Activated CD4-positive, alpha-beta memory T cell treated with anti-CD3 and anti-CD28 coated beads for 36 hours (primary cell): Measurements from ENCODE around the gene GLP2R. TPM values are rescaled to one million over a fixed set of nuclear protein-coding genes. Genes with fewer than 3 reads are reported as not detected.
"Not testable (repeated sequence)": the region's sequence is repeated elsewhere in the genome, so short reads cannot be mapped to it uniquely, and the experiment has no call there.

ENCODE experiments used
- CTCF ChIA-PET: fragments of 350-600 bp; sonication (Branson Sonifier 250); formaldehyde crosslinking; loops from one replicate; lab custom pipeline; 2021; ENCODE audit warnings: antibody characterized with exemption, inconsistent platforms; lab: Charles Lee
- POLR2A ChIA-PET: fragments of 350-600 bp; sonication (Branson Sonifier 250); formaldehyde crosslinking; loops from one replicate; lab custom pipeline; 2021; ENCODE audit warnings: antibody characterized with exemption; lab: Charles Lee
- DNase-seq: peaks from one replicate; pipeline ENCODE4 v3.0.0-alpha.2; 2020
- H3K27ac Mint-ChIP-seq: one replicate; pipeline ENCODE4 v1.8.0; 2021; ENCODE audit warnings: mixed read lengths
- H3K27me3 Mint-ChIP-seq: one replicate; pipeline ENCODE4 v1.8.0; 2021; ENCODE audit warnings: mixed read lengths
- H3K36me3 Mint-ChIP-seq: one replicate; pipeline ENCODE4 v1.8.0; 2021; ENCODE audit warnings: mixed read lengths
- H3K4me1 Mint-ChIP-seq: one replicate; pipeline ENCODE4 v1.8.0; 2021; ENCODE audit warnings: low read depth, mixed read lengths
- H3K4me3 Mint-ChIP-seq: one replicate; pipeline ENCODE4 v1.8.0; 2021; ENCODE audit warnings: mild to moderate bottlenecking, mixed read lengths
- H3K9me3 Mint-ChIP-seq: one replicate; pipeline ENCODE4 v1.8.0; 2021; ENCODE audit warnings: mixed read lengths
- intact Hi-C: fragments of 100-400 bp; cut with micrococcal nuclease; formaldehyde crosslinking; loops from one replicate; pipeline ENCODE4 v1.15.1; 2023
- total RNA-seq, 2 experiments: library from RNA; stranded (reverse); gene quantifications; one replicate each; pipeline ENCODE4 v1.2.3, GENCODE V29; 2021

Gene GLP2R, protein sequence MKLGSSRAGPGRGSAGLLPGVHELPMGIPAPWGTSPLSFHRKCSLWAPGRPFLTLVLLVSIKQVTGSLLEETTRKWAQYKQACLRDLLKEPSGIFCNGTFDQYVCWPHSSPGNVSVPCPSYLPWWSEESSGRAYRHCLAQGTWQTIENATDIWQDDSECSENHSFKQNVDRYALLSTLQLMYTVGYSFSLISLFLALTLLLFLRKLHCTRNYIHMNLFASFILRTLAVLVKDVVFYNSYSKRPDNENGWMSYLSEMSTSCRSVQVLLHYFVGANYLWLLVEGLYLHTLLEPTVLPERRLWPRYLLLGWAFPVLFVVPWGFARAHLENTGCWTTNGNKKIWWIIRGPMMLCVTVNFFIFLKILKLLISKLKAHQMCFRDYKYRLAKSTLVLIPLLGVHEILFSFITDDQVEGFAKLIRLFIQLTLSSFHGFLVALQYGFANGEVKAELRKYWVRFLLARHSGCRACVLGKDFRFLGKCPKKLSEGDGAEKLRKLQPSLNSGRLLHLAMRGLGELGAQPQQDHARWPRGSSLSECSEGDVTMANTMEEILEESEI
- total RNA-seq, result not detected

DNA sequence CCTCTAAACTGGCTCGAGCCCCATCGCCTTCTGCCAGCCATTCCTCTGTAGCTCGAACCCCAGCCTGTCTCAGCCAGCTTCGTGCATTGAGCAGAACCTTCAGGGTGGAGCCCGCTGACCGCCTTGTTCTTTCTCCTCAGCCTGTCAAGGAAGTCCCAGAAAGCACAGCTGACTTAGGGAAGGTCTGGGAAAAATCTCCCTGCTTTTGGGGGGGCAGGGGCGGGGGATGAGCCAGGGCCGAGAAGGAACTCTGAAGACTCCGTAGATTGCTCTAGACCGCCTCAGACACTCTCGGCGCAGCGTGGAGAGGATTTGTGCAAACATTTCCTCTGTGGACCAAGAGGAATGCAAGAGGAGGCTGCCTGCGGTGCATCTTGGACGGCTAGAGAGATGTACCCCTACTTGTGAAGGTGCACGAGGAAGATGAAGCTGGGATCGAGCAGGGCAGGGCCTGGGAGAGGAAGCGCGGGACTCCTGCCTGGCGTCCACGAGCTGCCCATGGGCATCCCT lies at the start of gene GLP2R:
Gene GLP2R (plus strand): TSS at position 284 of the 510 bp plus-strand sequence. CDS start 140 bp downstream, at position 424.
- no peak within 1 kb of the TSS for H3K27ac Mint-ChIP-seq
- peaks cover 12% of the 10 kb centered on the region for H3K27me3 Mint-ChIP-seq
- DNase-seq, result no peak
- H3K36me3 Mint-ChIP-seq, result no peaks in the 10 kb centered on the region
- POLR2A ChIA-PET, result no interaction called here
- H3K4me3 Mint-ChIP-seq, result no peak within 1 kb of the TSS
- H3K9me3 Mint-ChIP-seq, result no peaks in the 10 kb centered on the region
- CTCF ChIA-PET, result no interaction called here
- H3K4me1 Mint-ChIP-seq, result no peaks in the 10 kb centered on the region
- intact Hi-C loops, result no loop called here

DNA sequence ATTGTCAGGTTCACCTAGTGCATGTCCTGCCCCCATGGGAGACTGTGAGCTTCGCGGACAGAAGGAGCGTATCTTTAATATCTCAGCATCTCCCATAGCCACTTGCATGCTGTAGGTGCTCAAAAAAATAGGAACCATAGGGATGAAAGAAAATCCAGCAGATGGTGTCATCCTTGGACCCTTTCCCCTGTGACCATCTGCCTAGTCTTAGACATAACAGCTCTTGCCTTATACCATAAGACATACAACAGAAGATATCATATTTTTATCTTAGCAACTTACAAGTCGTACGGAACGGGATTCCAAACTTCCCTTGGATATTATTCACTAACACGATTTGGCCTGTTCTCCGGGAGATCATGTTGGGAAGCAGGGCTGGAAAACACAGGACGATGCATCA lies 48.8 kb upstream of the GLP2R start:
- H3K27ac Mint-ChIP-seq, result no peak overlapping the region
- CTCF ChIA-PET, result no interaction called here
- peaks cover 3% of the 10 kb centered on the region for H3K27me3 Mint-ChIP-seq
- DNase-seq, result no peak
- intact Hi-C loops, result no loop called here
- H3K4me3 Mint-ChIP-seq, result no peak overlapping the region
- POLR2A ChIA-PET, result no interaction called here
- H3K4me1 Mint-ChIP-seq, result no peaks in the 10 kb centered on the region
- no peaks in the 10 kb centered on the region for H3K36me3 Mint-ChIP-seq
- H3K9me3 Mint-ChIP-seq, result no peaks in the 10 kb centered on the region

DNA sequence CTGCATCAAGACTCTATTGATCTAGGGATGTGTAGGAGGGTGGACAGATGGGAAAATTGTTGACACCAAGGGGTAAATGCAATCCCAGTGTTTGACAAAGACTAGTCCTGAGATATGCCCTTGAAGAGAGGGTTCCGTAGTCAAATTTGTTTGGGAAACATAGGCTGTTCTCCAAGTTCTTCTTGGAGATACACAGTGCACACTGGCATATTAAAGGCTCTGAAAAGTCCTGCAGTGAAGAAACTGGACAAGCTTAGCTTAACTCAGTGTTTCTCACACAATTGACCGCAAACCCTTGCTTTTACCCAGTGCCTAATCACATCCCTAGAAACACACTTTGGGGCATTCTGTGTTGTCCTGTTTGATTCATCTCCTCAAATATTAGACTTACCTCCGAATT lies 45.2 kb upstream of the GLP2R start:
- Mint-ChIP-seq H3K4me3 (no peak overlapping the region), H3K27ac (no peak overlapping the region), H3K9me3 (no peaks in the 10 kb centered on the region), H3K4me1 (no peaks in the 10 kb centered on the region), H3K36me3 (no peaks in the 10 kb centered on the region), H3K27me3 (peaks cover 12% of the 10 kb centered on the region)
- intact Hi-C loops, result no loop called here
- CTCF ChIA-PET, result no interaction called here
- POLR2A ChIA-PET, result no interaction called here
- DNase-seq, result no peak

DNA sequence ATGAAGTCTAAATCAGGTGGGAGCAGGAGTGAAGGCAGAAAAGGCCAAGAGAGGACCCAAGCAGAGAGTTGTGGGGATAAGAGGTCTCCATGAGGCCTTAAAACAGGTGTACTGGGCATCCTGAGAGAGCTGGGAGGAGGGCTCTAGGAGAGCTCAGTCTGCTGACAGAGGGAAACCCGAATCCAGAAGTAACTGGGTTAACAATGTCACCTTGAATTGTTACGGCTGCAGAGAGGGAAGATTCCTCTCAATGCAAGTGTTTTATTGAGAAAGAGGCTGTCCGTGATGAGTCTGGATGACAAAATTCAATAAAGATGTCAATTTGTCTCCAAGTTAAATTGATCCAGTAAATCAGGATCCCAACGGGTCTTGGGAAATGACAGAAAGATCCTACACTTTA lies 42.7 kb upstream of the GLP2R start:
- POLR2A ChIA-PET, result no interaction called here
- Mint-ChIP-seq H3K27me3 (peaks cover 14% of the 10 kb centered on the region), H3K9me3 (no peaks in the 10 kb centered on the region), H3K4me1 (no peaks in the 10 kb centered on the region), H3K4me3 (no peak overlapping the region), H3K36me3 (no peaks in the 10 kb centered on the region), H3K27ac (no peak overlapping the region)
- DNase-seq, result no peak
- CTCF ChIA-PET, result no interaction called here
- intact Hi-C loops, result no loop called here

DNA sequence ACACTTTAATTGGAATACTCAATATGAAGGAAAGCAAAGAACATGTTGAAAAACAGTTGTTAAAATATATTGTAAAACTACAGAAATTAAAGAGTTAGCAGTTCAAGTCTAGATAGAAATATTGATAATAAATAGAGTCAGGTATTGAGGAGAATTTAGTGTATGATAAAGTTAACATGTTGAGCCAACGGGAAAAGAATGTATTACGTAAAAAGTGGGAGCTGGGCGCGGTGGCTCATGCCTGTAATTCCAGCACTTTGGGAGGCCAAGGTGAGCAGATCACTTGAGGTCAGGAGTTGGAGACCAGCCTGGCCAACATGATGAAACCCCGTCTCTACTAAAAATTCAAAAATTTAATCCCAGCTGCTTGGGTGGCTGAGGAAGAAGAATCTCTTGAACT lies 42.3 kb upstream of the GLP2R start:
- peaks cover 12% of the 10 kb centered on the region for H3K27me3 Mint-ChIP-seq
- H3K4me3 Mint-ChIP-seq, POLR2A ChIA-PET, H3K27ac Mint-ChIP-seq, H3K4me1 Mint-ChIP-seq, H3K36me3 Mint-ChIP-seq, DNase-seq, CTCF ChIA-PET, intact Hi-C loops, H3K9me3 Mint-ChIP-seq: not testable (repeated sequence)

DNA sequence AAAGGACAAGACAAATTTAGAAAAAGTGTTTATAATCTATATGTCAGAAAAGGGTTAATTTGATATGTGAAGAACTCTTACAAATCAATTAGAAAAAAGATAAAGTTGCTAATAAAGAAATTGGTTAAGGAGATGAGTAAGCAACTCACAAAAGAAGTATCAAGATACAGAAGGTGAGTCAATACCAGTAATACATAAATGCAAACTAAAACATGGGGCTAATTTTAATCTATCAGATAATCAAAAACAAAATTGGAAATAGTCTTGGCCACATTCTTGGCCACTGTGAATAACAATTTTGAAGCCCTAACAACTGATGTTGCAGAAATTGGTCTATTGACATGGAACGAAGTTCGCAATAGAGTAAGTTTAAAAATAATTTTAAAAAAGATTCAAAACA lies 41.2 kb upstream of the GLP2R start:
- intact Hi-C loops, result no loop called here
- POLR2A ChIA-PET, result no interaction called here

DNA sequence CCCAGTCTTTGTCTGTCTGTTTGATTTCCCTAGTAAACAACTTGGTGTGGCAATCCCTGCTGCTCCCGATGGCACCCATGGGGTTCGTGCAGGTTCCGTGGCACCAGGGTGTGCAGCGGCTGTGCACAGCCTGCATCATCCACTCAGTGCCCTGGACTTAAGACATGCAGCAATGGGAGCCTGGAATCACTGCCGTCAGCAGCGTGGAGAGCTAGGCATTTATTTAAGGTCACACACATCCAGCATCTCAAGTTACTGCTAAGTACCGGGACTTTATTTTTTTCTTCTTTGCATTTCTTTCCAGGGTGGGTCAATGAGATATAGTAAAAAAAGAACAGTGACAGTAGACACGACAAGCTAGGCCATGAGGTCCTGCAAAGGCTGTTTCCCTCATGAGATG lies 37.1 kb upstream of the GLP2R start:
- H3K27me3 Mint-ChIP-seq, result peaks cover 1% of the 10 kb centered on the region
- intact Hi-C loops, result no loop called here

More for the DNA sequence above, 41.2 kb upstream of the GLP2R start:
- Mint-ChIP-seq H3K4me1 (no peaks in the 10 kb centered on the region), H3K36me3 (no peaks in the 10 kb centered on the region), H3K27ac (no peak overlapping the region), H3K4me3 (no peak overlapping the region), H3K9me3 (no peaks in the 10 kb centered on the region), H3K27me3 (peaks cover 12% of the 10 kb centered on the region)
- no peak for DNase-seq
- CTCF ChIA-PET, result no interaction called here

DNA sequence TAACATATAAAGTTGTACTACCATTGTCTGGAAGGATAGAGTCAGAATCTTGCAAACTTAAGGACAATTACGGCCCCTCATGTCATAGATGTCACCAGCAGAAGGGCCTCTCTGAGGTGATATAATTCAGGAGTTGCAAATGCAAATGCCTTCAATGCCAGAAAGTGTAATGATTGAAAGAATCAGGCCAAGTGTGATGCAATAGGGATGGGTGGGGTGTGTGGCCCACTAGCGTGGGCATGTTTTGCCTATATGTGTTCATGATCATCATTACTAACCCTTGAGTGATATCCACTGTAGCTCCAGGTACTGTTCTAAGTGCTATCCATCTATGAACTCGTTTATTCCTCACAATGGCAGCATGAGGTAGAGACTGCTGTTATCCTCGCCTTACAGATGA lies 35.4 kb upstream of the GLP2R start:
- intact Hi-C loops, result no loop called here
- no peak overlapping the region for H3K4me3 Mint-ChIP-seq
- no peaks in the 10 kb centered on the region for H3K36me3 Mint-ChIP-seq
- H3K9me3 Mint-ChIP-seq, result no peaks in the 10 kb centered on the region
- peaks cover 1% of the 10 kb centered on the region for H3K27me3 Mint-ChIP-seq
- POLR2A ChIA-PET, result no interaction called here
- no peak overlapping the region for H3K27ac Mint-ChIP-seq
- DNase-seq, result no peak
- H3K4me1 Mint-ChIP-seq, result no peaks in the 10 kb centered on the region
- CTCF ChIA-PET, result interaction anchor here (1.4 kb wide), 1 partner anchor 22 kb away, joined by 4 read pairs; no protein-coding TSS in a partner anchor

More for the DNA sequence above, 37.1 kb upstream of the GLP2R start:
- H3K4me3 Mint-ChIP-seq, result no peak overlapping the region
- ChIA-PET POLR2A (no interaction called here), CTCF (no interaction called here)
- no peaks in the 10 kb centered on the region for H3K36me3 Mint-ChIP-seq
- no peaks in the 10 kb centered on the region for H3K9me3 Mint-ChIP-seq
- no peak overlapping the region for H3K27ac Mint-ChIP-seq
- no peak for DNase-seq
- no peaks in the 10 kb centered on the region for H3K4me1 Mint-ChIP-seq

DNA sequence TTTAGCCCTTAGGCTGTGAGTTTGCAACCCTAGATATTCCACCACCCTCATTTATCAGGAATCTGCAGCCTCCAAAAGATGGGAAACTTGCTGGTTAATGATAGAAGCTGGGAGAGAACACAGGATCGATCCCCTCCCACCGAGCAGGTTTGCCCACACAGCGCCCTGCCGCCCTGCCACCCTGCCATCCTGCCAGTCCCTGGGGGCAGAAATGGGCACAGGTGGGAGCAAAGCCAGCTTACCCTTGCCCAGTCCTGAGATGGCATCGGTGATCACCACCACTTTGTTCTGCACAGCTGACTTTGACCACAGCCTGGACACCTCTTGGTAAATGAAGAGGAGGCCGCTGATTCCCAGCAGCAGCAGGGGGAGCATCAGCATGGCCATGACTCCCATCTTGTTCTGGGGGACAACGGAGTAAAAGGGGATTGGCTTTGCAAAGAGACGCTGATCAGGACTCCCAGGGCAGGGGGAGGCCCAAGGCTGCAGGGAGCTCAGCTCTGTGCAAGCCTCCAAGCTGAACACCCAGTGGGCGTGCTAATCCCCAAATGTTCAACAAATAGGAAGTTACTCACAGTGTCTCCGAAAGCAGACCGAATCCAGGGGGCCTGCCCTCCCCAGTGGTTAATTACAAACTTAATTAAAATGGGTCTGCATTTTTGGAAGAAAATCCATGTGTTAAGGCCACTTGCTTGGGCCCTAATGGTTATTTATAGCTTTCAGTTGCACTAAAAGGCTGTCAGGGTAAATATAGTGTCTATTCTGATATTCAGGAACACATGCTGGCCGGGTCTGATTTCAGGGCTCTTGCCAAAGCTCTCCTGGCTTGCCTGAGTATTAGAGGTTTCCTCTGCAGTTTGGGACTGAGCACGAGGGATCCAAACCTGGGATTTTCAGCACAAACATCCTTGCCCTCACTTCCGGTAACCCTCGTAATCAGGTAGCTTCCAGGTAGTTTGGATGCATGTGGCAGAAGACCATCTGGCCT lies 34.5 kb upstream of the GLP2R start, which contains the start of gene DHRS7C:
Gene DHRS7C (minus strand): TSS at position 704 of the 988 bp plus-strand sequence. CDS start 308 bp downstream, at position 396.
- intact Hi-C loops, result no loop called here
- DNase-seq, result no peak
- CTCF ChIA-PET, result interaction anchor here (1.4 kb wide), 1 partner anchor 23 kb away, joined by 4 read pairs; no protein-coding TSS in a partner anchor
- Mint-ChIP-seq H3K27me3 (peaks cover 1% of the 10 kb centered on the region), H3K9me3 (no peaks in the 10 kb centered on the region), H3K36me3 (no peaks in the 10 kb centered on the region), H3K27ac (no peak within 1 kb of the TSS), H3K4me3 (no peak within 1 kb of the TSS), H3K4me1 (no peaks in the 10 kb centered on the region)
- POLR2A ChIA-PET, result no interaction called here

DNA sequence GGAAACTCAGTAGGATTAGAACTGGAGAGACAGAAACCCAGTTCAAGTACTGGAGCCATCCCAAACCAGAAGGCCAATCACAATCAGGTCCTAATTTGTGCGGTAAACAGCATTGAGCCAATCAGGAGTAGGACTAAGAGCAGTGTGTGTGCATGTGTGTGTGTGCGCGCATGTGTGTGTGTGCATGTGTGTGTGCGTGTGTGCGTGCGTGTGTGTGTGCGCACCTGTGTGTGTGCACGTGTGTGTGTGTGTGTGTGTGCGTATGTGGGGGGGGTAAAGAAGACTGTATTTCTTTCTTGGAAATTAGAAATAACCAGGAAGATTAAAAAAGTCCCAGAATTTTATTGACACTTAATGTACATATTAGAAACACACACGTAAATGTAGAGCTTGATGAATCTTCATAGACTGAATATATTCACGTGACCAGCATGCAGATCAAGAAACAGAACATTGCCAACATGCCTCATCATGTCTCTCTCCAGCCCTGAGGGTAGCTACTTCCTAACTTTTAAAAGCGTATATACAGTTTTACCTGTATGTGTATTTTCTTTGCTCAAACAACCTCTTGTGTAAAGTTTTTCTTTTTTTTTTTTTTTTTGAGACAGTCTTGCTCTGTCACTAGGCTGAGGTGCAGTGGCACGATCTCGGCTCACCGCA lies 33.4 kb upstream of the GLP2R start:
- CTCF ChIA-PET, result no interaction called here
- no peak for DNase-seq
- H3K9me3 Mint-ChIP-seq, result no peaks in the 10 kb centered on the region
- intact Hi-C loops, result no loop called here
- H3K4me1 Mint-ChIP-seq, result no peaks in the 10 kb centered on the region
- no peaks in the 10 kb centered on the region for H3K36me3 Mint-ChIP-seq
- POLR2A ChIA-PET, result no interaction called here
- no peak overlapping the region for H3K4me3 Mint-ChIP-seq
- H3K27ac Mint-ChIP-seq, result no peak overlapping the region
- no peaks in the 10 kb centered on the region for H3K27me3 Mint-ChIP-seq

DNA sequence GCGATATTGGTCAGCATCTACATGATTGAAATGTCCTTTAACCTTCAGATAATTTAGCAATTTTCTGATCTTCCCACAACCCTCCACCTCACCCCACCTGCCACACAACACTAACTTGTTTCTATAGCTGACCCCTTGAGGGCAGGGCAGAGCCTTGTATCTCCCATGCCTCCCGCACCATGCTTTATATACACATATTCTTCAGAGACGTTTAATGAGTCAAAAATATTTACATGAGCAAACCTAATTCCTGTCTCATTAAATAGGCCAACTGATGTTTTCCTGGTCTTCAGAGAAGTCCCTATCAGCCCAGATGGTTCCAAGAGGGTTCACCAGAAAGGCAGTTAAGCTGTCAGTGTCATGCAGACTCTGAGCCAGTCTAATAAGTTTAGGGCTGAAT lies 27.7 kb upstream of the GLP2R start:
- ChIA-PET POLR2A (no interaction called here), CTCF (no interaction called here)
- no peaks in the 10 kb centered on the region for H3K9me3 Mint-ChIP-seq
- no peak overlapping the region for H3K27ac Mint-ChIP-seq
- no peak overlapping the region for H3K4me3 Mint-ChIP-seq
- intact Hi-C loops, result no loop called here
- H3K27me3 Mint-ChIP-seq, result peaks cover 9% of the 10 kb centered on the region
- DNase-seq, result no peak
- H3K4me1 Mint-ChIP-seq, result no peaks in the 10 kb centered on the region
- H3K36me3 Mint-ChIP-seq, result no peaks in the 10 kb centered on the region
